ENCODE results near the gene HOXA4.

The HOXA4 gene

GRCh38 chr7:27146491-27147198, 16.1 kb upstream of the HOXA4 start:
- no peak for DNase-seq (ENCODE audit: low read depth)

- DNase-seq (ENCODE audit: low read depth) = no peak
These were observed 15.4 kb upstream of the HOXA4 start for GRCh38 chr7:27145914-27146412.

GRCh38 chr7:27145165-27145913, 14.8 kb upstream of the HOXA4 start:
- no peak for DNase-seq (ENCODE audit: low read depth)

- no peak for DNase-seq (ENCODE audit: low read depth)
These were observed 14.2 kb upstream of the HOXA4 start for GRCh38 chr7:27144781-27145164.

GRCh38 chr7:27143950-27144780, 13.6 kb upstream of the HOXA4 start:
- no peak for DNase-seq (ENCODE audit: low read depth)

GRCh38 chr7:27143023-27143949, 12.7 kb upstream of the HOXA4 start, which contains the start of gene HOXA5:
HOXA5 (minus strand) TSS chr7:27143681; CDS start chr7:27143607, 74 bp downstream.
- peak; percentile 46 for DNase-seq (ENCODE audit: low read depth)

GRCh38 chr7:27142580-27143022, 12.0 kb upstream of the HOXA4 start:
- DNase-seq (ENCODE audit: low read depth) = no peak

GRCh38 chr7:27141923-27142579, 11.5 kb upstream of the HOXA4 start:
- no peak for DNase-seq (ENCODE audit: low read depth)

- no peak for DNase-seq (ENCODE audit: low read depth)
These were observed 10.8 kb upstream of the HOXA4 start for GRCh38 chr7:27141137-27141922.

- DNase-seq (ENCODE audit: low read depth) = no peak
These were observed 9.7 kb upstream of the HOXA4 start for GRCh38 chr7:27140126-27140857.

- DNase-seq (ENCODE audit: low read depth) = no peak
These were observed 9.0 kb upstream of the HOXA4 start for GRCh38 chr7:27139334-27140125.

GRCh38 chr7:27138985-27139333, 8.4 kb upstream of the HOXA4 start:
- no peak for DNase-seq (ENCODE audit: low read depth)

GRCh38 chr7:27138472-27138871, 7.9 kb upstream of the HOXA4 start:
- DNase-seq (ENCODE audit: low read depth) = no peak

- DNase-seq (ENCODE audit: low read depth) = no peak
These were observed 7.2 kb upstream of the HOXA4 start for GRCh38 chr7:27137640-27138315.

GRCh38 chr7:27134392-27134791, 3.8 kb upstream of the HOXA4 start:
- peak; percentile 34 for DNase-seq (ENCODE audit: low read depth)

GRCh38 chr7:27133409-27134231, 3.1 kb upstream of the HOXA4 start:
- DNase-seq (ENCODE audit: low read depth) = no peak

- DNase-seq (ENCODE audit: low read depth) = no peak
These were observed 2.4 kb upstream of the HOXA4 start for GRCh38 chr7:27132978-27133377.
